Mesendoderm (in vitro differentiated cells): ENCODE results near the gene PTH1R.
A peak's percentile ranks its signal among the peaks of the same experiment; 100 is the strongest.

ENCODE experiments used
- DNase-seq: peaks from one replicate; pipeline ENCODE4 v3.0.0; 2013
- H2AK5ac ChIP-seq: 2 replicates; pipeline ENCODE4 v1.6.1; 2013; ENCODE audit warnings: low read length, inconsistent platforms
- H2BK120ac ChIP-seq: 2 replicates; pipeline ENCODE4 v1.6.1; 2013; ENCODE audit warnings: low read depth, mild to moderate bottlenecking, low read length, moderate library complexity, mixed read lengths
- H2BK15ac ChIP-seq: replicated peaks from 2 replicates; pipeline ENCODE4 v1.6.1; 2013; ENCODE audit warnings: low read depth, mild to moderate bottlenecking, moderate library complexity
- H2BK5ac ChIP-seq: 2 replicates; pipeline ENCODE4 v1.6.1; 2013; ENCODE audit warnings: low read length, inconsistent platforms
- H3K18ac ChIP-seq: 2 replicates; pipeline ENCODE4 v1.6.1; 2013; ENCODE audit warnings: mild to moderate bottlenecking, low read length, mixed read lengths
- H3K23ac ChIP-seq: one replicate; pipeline ENCODE4 v1.6.1; 2013; ENCODE audit warnings: low read length
- H3K27ac ChIP-seq: 2 replicates; pipeline ENCODE4 v1.5.1; 2013; ENCODE audit warnings: low read depth, mild to moderate bottlenecking, inconsistent platforms, low read length, moderate library complexity
- H3K27me3 ChIP-seq: 2 replicates; pipeline ENCODE4 v1.6.1; 2013; ENCODE audit warnings: low read length, control low read depth, mild to moderate bottlenecking, inconsistent platforms; ENCODE audit not compliant: insufficient read depth, poor library complexity
- H3K36me3 ChIP-seq: 2 replicates; pipeline ENCODE4 v1.6.1; 2013; ENCODE audit warnings: low read length, inconsistent platforms; ENCODE audit not compliant: control insufficient read depth, insufficient read depth
- H3K4ac ChIP-seq: one replicate; pipeline ENCODE4 v1.6.1; 2013; ENCODE audit warnings: low read depth, mild to moderate bottlenecking, low read length, moderate library complexity
- H3K4me1 ChIP-seq: 2 replicates; pipeline ENCODE4 v1.6.1; 2013; ENCODE audit warnings: low read depth, low read length, inconsistent platforms; ENCODE audit not compliant: control insufficient read depth
- H3K4me2 ChIP-seq: 2 replicates; pipeline ENCODE4 v1.6.1; 2013; ENCODE audit warnings: low read length
- H3K4me3 ChIP-seq: 2 replicates; pipeline ENCODE4 v1.5.1; 2013; ENCODE audit warnings: mild to moderate bottlenecking, low read length
- H3K56ac ChIP-seq: one replicate; pipeline ENCODE4 v1.6.1; 2013; ENCODE audit warnings: low read length
- H3K79me1 ChIP-seq: 2 replicates; pipeline ENCODE4 v1.6.1; 2013; ENCODE audit warnings: low read length, inconsistent platforms
- H3K79me2 ChIP-seq: 2 replicates; pipeline ENCODE4 v1.6.1; 2013; ENCODE audit warnings: mild to moderate bottlenecking, low read length; ENCODE audit not compliant: control insufficient read depth, insufficient read depth
- H3K9ac ChIP-seq: 2 replicates; pipeline ENCODE4 v1.6.1; 2013; ENCODE audit warnings: low read length, inconsistent platforms
- H4K5ac ChIP-seq: one replicate; pipeline ENCODE4 v1.6.1; 2013; ENCODE audit warnings: low read length
- H4K8ac ChIP-seq: one replicate; pipeline ENCODE4 v1.6.1; 2013; ENCODE audit warnings: low read depth, mild to moderate bottlenecking, control low read depth, low read length, moderate library complexity
- WGBS: extraction: QIAGEN DNeasy Blood & Tissue Kit; methylation state at CpG from one replicate; pipeline ENCODE4 v1.1.7; 2013; ENCODE audit warnings: low lambda C conversion rate, missing lambda C conversion rate; ENCODE audit not compliant: insufficient coverage; ENCODE audit errors: extremely low coverage; 5-methylcytosine and 5-hydroxymethylcytosine counted together

The PTH1R gene

DNA sequence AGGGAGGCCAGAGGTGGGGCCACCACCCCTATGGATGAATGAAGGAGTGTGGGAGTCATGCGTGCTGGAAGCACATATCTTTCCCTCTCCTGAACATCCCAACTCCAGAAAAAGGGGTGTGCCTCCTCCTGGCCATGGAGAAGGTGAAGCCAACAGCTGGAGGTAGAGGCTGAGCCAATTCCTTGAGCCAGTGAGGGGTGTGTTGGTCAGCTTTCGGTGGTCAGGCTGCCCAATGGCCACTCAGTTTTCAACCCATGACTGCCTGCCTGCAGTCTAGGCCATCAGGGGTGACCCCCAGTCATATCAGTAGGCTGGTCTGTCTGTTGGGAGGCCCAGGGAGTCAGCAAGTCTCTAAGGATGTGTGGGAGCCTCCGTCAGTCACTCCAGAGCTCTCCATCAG lies 13.6 kb downstream of the PTH1R start:
- Histone ChIP-seq H2BK120ac (no peak overlapping the region), H3K56ac (no peak overlapping the region), H3K9ac (no peak overlapping the region), H3K27me3 (no peaks in the 10 kb centered on the region), H3K4ac (no peak overlapping the region), H3K4me3 (no peak overlapping the region), H4K8ac (no peak overlapping the region), H3K79me2 (no peaks in the 10 kb centered on the region), H2BK5ac (no peak overlapping the region), H3K36me3 (no peaks in the 10 kb centered on the region), H3K18ac (no peak overlapping the region), H2BK15ac (no peak overlapping the region), H3K79me1 (peaks cover 3% of the 10 kb centered on the region), H3K4me1 (peaks cover 5% of the 10 kb centered on the region), H2AK5ac (no peak overlapping the region), H3K23ac (no peak overlapping the region), H4K5ac (no peak overlapping the region), H3K4me2 (no peak overlapping the region), H3K27ac (no peak overlapping the region)
- whole genome bisulfite sequencing, result no CpG with 5 or more reads among the region's 3 CpGs
- no peak for DNase-seq

DNA sequence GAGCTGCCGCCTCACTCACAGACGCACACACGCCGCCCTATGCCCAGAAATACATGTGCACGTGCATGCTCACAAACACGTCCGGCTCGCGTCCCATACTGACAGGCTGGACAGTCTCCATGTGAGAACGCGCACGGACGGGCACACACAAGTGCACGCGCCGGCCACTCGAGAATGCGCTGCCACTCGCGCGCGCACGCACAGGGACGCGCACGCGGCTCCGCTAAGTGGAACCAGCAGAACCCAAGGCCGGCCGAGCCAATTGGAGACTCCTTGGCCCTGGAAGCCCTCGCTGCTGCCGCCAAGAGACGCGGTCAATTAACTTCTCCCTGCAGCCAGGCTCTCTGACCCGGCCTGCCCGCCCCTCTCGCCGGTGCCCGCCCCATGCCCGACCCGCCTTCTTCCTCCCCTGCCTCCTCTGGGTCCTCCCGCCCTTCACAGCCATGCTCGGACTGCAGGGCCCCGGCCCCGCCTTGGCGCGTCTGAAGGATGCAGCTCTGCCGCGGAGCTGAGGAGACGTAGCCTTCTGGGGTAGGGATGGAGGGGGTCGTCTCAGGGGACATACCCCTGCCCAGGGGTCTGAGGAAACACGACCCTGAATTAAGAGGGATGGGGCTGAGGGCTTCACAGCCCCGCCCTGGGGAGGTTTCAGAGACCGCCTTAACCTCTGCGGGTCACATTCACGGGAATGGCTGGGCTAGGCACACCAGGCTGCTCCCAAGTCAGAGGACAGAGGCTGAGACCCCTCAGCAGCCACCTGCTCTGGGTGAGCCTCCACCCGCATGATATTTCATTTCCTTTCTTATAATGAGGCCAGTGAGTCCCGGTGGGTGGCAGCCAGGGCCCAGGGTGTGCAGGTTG lies 15.0 kb downstream of the PTH1R start:
- Histone ChIP-seq H3K56ac (peak overlapping the region; percentile 94), H3K27ac (no peak overlapping the region), H3K23ac (no peak overlapping the region), H3K27me3 (no peaks in the 10 kb centered on the region), H2BK5ac (no peak overlapping the region), H3K79me1 (peaks cover 3% of the 10 kb centered on the region), H4K8ac (no peak overlapping the region), H3K18ac (no peak overlapping the region), H3K79me2 (no peaks in the 10 kb centered on the region), H2AK5ac (no peak overlapping the region), H3K4ac (no peak overlapping the region), H3K4me2 (peak overlapping the region; percentile 95), H4K5ac (no peak overlapping the region), H3K36me3 (no peaks in the 10 kb centered on the region), H2BK15ac (no peak overlapping the region), H3K9ac (peak overlapping the region; percentile 74), H2BK120ac (no peak overlapping the region), H3K4me3 (peak overlapping the region; percentile 32), H3K4me1 (peaks cover 5% of the 10 kb centered on the region)
- WGBS, result no CpG with 5 or more reads among the region's 58 CpGs
- peak; percentile 94 for DNase-seq

DNA sequence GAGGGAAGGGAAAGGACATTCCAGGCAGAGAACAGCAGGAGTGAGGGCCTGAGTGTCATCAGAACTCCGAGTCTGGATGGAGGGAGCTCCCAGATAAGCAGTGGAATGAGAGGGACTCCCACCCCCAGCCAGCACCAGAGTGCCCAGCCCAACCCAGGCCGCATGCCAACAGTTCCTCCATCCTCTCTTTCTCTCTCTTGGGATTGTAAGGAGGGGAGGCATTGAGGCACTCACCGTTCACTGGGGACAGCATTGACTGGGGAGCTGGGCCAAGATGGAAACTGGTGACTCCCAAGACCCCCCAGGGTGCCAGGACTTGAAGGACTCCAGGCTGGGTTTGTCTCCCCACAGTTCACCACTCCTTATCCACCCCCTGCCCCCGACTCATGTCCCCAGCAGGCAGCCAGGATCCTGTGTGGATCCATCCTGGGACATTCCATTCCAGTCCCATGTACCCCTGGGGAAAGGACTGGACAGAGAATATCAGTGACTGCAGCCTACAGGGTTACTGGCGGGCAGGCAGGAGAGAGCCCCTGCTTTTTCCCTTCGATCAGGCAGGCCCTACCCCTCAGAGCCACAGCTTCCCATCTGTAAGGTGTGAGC lies 15.7 kb downstream of the PTH1R start:
- Histone ChIP-seq H3K23ac (no peak overlapping the region), H2BK15ac (no peak overlapping the region), H3K4me2 (peak overlapping the region; percentile 19), H2AK5ac (no peak overlapping the region), H4K8ac (no peak overlapping the region), H3K4me1 (peaks cover 4% of the 10 kb centered on the region), H3K9ac (peak overlapping the region; percentile 21), H4K5ac (no peak overlapping the region), H3K4ac (no peak overlapping the region), H3K36me3 (no peaks in the 10 kb centered on the region), H3K79me2 (no peaks in the 10 kb centered on the region), H3K27ac (no peak overlapping the region), H2BK5ac (no peak overlapping the region), H3K18ac (no peak overlapping the region), H3K79me1 (peaks cover 3% of the 10 kb centered on the region), H3K27me3 (no peaks in the 10 kb centered on the region), H3K4me3 (no peak overlapping the region), H3K56ac (peak overlapping the region; percentile 26), H2BK120ac (no peak overlapping the region)
- no peak for DNase-seq
- WGBS, result no CpG with 5 or more reads among the region's 6 CpGs

DNA sequence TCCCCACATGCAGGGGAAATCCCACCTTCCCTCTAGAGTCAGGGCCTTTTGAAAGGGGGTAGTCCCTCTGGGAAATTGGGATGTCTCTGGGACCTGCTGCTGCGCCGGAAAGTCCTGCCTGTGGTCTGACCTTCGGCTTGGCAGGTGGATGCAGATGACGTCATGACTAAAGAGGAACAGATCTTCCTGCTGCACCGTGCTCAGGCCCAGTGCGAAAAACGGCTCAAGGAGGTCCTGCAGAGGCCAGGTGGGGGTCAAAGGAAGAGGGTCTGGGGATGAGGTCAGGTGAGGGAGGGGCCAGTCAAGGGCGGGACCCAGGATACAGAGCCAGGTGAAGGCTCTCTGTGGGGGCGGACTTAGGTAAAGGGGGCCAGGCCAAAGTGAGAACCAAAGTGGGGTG lies 16.2 kb downstream of the PTH1R start:
- no peak overlapping the region for H3K18ac ChIP-seq
- no peak overlapping the region for H3K4ac ChIP-seq
- H3K79me1 ChIP-seq, result peaks cover 3% of the 10 kb centered on the region
- no peak overlapping the region for H3K4me2 ChIP-seq
- no peaks in the 10 kb centered on the region for H3K36me3 ChIP-seq
- H3K79me2 ChIP-seq, result no peaks in the 10 kb centered on the region
- DNase-seq, result no peak
- no peak overlapping the region for H2BK15ac ChIP-seq
- no peak overlapping the region for H4K8ac ChIP-seq
- H3K56ac ChIP-seq, result no peak overlapping the region
- H3K4me1 ChIP-seq, result peaks cover 4% of the 10 kb centered on the region
- no peak overlapping the region for H4K5ac ChIP-seq
- H2BK120ac ChIP-seq, result no peak overlapping the region
- no peaks in the 10 kb centered on the region for H3K27me3 ChIP-seq
- H2AK5ac ChIP-seq, result no peak overlapping the region
- H3K9ac ChIP-seq, result no peak overlapping the region
- no CpG with 5 or more reads among the region's 9 CpGs for WGBS
- H3K4me3 ChIP-seq, result no peak overlapping the region
- no peak overlapping the region for H2BK5ac ChIP-seq
- H3K23ac ChIP-seq, result no peak overlapping the region
- no peak overlapping the region for H3K27ac ChIP-seq

DNA sequence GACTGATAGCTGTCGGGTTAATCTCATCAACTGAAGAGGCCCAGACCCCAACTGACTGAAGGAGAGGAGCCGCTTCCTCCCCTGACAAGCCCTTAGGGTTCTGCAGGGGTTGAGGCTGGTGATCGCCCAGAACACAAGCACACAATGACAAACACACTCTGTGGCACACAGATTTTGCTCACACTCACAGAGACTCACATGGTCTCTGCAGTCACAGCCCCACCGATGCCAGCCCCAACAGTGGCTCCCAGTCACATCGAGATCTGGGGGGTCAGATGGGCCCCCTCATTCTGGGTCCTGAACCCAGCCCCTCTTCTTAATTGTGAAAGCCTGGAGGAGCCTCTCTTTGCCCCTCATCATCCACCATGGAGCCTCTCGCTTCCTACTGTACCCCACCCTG lies 16.7 kb downstream of the PTH1R start:
- no CpG with 5 or more reads among the region's 6 CpGs for WGBS

More for the DNA sequence above, 16.7 kb downstream of the PTH1R start:
- Histone ChIP-seq H3K4ac (no peak overlapping the region), H3K79me2 (no peaks in the 10 kb centered on the region), H2BK120ac (no peak overlapping the region), H3K18ac (no peak overlapping the region), H2BK5ac (no peak overlapping the region), H3K23ac (no peak overlapping the region), H3K4me2 (no peak overlapping the region), H3K36me3 (no peaks in the 10 kb centered on the region), H2AK5ac (no peak overlapping the region), H4K8ac (no peak overlapping the region), H3K4me1 (peaks cover 4% of the 10 kb centered on the region), H3K27me3 (no peaks in the 10 kb centered on the region), H4K5ac (no peak overlapping the region), H3K56ac (no peak overlapping the region), H3K79me1 (peaks cover 3% of the 10 kb centered on the region), H3K4me3 (no peak overlapping the region), H3K9ac (no peak overlapping the region), H2BK15ac (no peak overlapping the region), H3K27ac (no peak overlapping the region)
- no peak for DNase-seq
